Stimulated activated CD8-positive, alpha-beta memory T cell treated with anti-CD3 and anti-CD28 coated beads, Interleukin-12 subunit alpha, Interleukin-12 subunit beta, amount 100 ng/mL, for 24 hours (primary cell): ENCODE results near the gene IGFBP7.

Source experiments
- DNase-seq: peaks from one replicate; pipeline ENCODE4 v3.0.0-alpha.2; 2020; ENCODE audit errors: extremely low read depth

The IGFBP7 gene

GRCh38 chr4:57095956-57096355 lies 14.2 kb downstream of the IGFBP7 start:
- no peak for DNase-seq

GRCh38 chr4:57095245-57095644 lies 14.9 kb downstream of the IGFBP7 start:
- DNase-seq, result no peak

- no peak for DNase-seq
These were observed 15.4 kb downstream of the IGFBP7 start for GRCh38 chr4:57094832-57095223.

GRCh38 chr4:57093845-57094831 lies 16.0 kb downstream of the IGFBP7 start:
- no peak for DNase-seq

GRCh38 chr4:57091657-57092162 lies 18.5 kb downstream of the IGFBP7 start:
- no peak for DNase-seq

GRCh38 chr4:57090079-57090478 lies 20.1 kb downstream of the IGFBP7 start:
- no peak for DNase-seq

GRCh38 chr4:57089549-57089948 lies 20.6 kb downstream of the IGFBP7 start:
- DNase-seq, result no peak

- DNase-seq, result no peak
These were observed 24.0 kb downstream of the IGFBP7 start for GRCh38 chr4:57086031-57086723.

GRCh38 chr4:57085278-57085677 lies 24.9 kb downstream of the IGFBP7 start:
- no peak for DNase-seq

- DNase-seq, result no peak
These were observed 25.8 kb downstream of the IGFBP7 start for GRCh38 chr4:57084360-57084759.

- DNase-seq, result no peak
These were observed 27.1 kb downstream of the IGFBP7 start for GRCh38 chr4:57083090-57083489.

- DNase-seq, result no peak
These were observed 28.2 kb downstream of the IGFBP7 start for GRCh38 chr4:57081651-57082621.

GRCh38 chr4:57080781-57081650 lies 29.2 kb downstream of the IGFBP7 start:
- no peak for DNase-seq

- no peak for DNase-seq
These were observed 31.3 kb downstream of the IGFBP7 start for GRCh38 chr4:57078685-57079521.

GRCh38 chr4:57077550-57078343 lies 32.4 kb downstream of the IGFBP7 start:
- no peak for DNase-seq

GRCh38 chr4:57076646-57077045 lies 33.5 kb downstream of the IGFBP7 start:
- no peak for DNase-seq

- no peak for DNase-seq
These were observed 34.8 kb downstream of the IGFBP7 start for GRCh38 chr4:57075367-57075766.

- no peak for DNase-seq
These were observed 35.4 kb downstream of the IGFBP7 start for GRCh38 chr4:57074744-57075143.

- no peak for DNase-seq
These were observed 36.6 kb downstream of the IGFBP7 start for GRCh38 chr4:57073559-57073958.
